HPDE6-E6E7 (cell line): ENCODE measurements around the gene USH1G.
"Not testable (repeated sequence)": the region's sequence is repeated elsewhere in the genome, so short reads cannot be mapped to it uniquely, and the experiment has no call there.

ENCODE experiments used
- DNase-seq: peaks from one replicate; pipeline ENCODE4 v3.0.0; 2011; ENCODE audit warnings: missing footprints; ENCODE audit errors: extremely low spot score

USH1G gene

GRCh38 chr17:74922694-74923537 is at the start of gene USH1G:
USH1G (minus strand) TSS chr17:74923255; CDS start chr17:74923073, 182 bp downstream.
- DNase-seq = peak; percentile 66

GRCh38 chr17:74972107-74972972 is 49.3 kb upstream of the USH1G start, which contains the start of gene HID1:
HID1 (minus strand) TSS chr17:74972759; CDS start chr17:74972656, 103 bp downstream.
- no peak for DNase-seq

- no peak for DNase-seq
Observed at GRCh38 chr17:74971842-74972106, 48.7 kb upstream of the USH1G start.

- no peak for DNase-seq
Observed at GRCh38 chr17:74971069-74971841, 48.2 kb upstream of the USH1G start.

GRCh38 chr17:74970395-74970794 is 47.3 kb upstream of the USH1G start:
- no peak for DNase-seq

- DNase-seq = not testable (repeated sequence)
Observed at GRCh38 chr17:74969501-74969900, 46.4 kb upstream of the USH1G start.

- no peak for DNase-seq
Observed at GRCh38 chr17:74968361-74968780, 45.3 kb upstream of the USH1G start.

- DNase-seq = no peak
Observed at GRCh38 chr17:74964988-74965622, 42.0 kb upstream of the USH1G start.

- DNase-seq = no peak
Observed at GRCh38 chr17:74964246-74964761, 41.2 kb upstream of the USH1G start.

GRCh38 chr17:74963656-74964055 is 40.6 kb upstream of the USH1G start:
- DNase-seq = no peak

- DNase-seq = no peak
Observed at GRCh38 chr17:74962622-74963394, 39.8 kb upstream of the USH1G start.

- peak; percentile 87 for DNase-seq
Observed at GRCh38 chr17:74961657-74962350, 38.7 kb upstream of the USH1G start.

GRCh38 chr17:74960570-74961342 is 37.7 kb upstream of the USH1G start:
- peak; percentile 83 for DNase-seq

GRCh38 chr17:74959826-74960515 is 36.9 kb upstream of the USH1G start:
- no peak for DNase-seq

- no peak for DNase-seq
Observed at GRCh38 chr17:74957935-74958740, 35.1 kb upstream of the USH1G start.

GRCh38 chr17:74956093-74956492 is 33.0 kb upstream of the USH1G start:
- DNase-seq = no peak

- DNase-seq = no peak
Observed at GRCh38 chr17:74954665-74955421, 31.8 kb upstream of the USH1G start.
